GM12878 (cell line): ENCODE data around the gene LEUTX. TPM values are rescaled to one million over a fixed set of nuclear protein-coding genes. Genes with fewer than 3 reads are reported as not detected.
A peak's percentile ranks its signal among the peaks of the same experiment; 100 is the strongest.

Experiments used
- CEBPZ ChIP-seq: fragments of 150-350 bp; IDR thresholded peaks from 2 replicates; pipeline ENCODE4 v1.6.1; 2016; ENCODE audit warnings: low read depth, low read length
- FOXM1 ChIP-seq: IDR thresholded peaks from 2 replicates; pipeline ENCODE4 v1.6.1; 2012; ENCODE audit warnings: low read depth, mild to moderate bottlenecking, inconsistent platforms, low read length, moderate library complexity
- GABPA ChIP-seq: IDR thresholded peaks from 2 replicates; pipeline ENCODE4 v1.6.1; 2014; ENCODE audit warnings: antibody characterized with exemption, low read depth, mild to moderate bottlenecking, inconsistent platforms
- NBN ChIP-seq: fragments of 450-650 bp; IDR thresholded peaks from 2 replicates; pipeline ENCODE4 v1.6.1; 2016
- NR2F1 ChIP-seq: fragments of 450-650 bp; conservative IDR thresholded peaks from 2 replicates; pipeline ENCODE4 v1.6.1; 2017; ENCODE audit warnings: mild to moderate bottlenecking
- PBX3 ChIP-seq: IDR thresholded peaks from 2 replicates; pipeline ENCODE4 v1.6.1; 2011; ENCODE audit warnings: mild to moderate bottlenecking, low read depth, low read length, moderate library complexity; ENCODE audit not compliant: insufficient replicate concordance
- PKNOX1 ChIP-seq: fragments of 450-650 bp; IDR thresholded peaks from 2 replicates; pipeline ENCODE4 v1.6.1; 2016; ENCODE audit warnings: mild to moderate bottlenecking
- PRDM15 ChIP-seq: fragments of 450-650 bp; formaldehyde crosslinking; IDR thresholded peaks from 2 replicates; pipeline ENCODE4 v1.4.0; 2020; ENCODE audit warnings: mild to moderate bottlenecking, moderate library complexity
- SMC3 ChIP-seq: IDR thresholded peaks from 2 replicates; pipeline ENCODE4 v1.6.1; 2011; ENCODE audit warnings: low read length, improper control_type of control experiment, borderline replicate concordance
- SPI1 ChIP-seq: IDR thresholded peaks from 2 replicates; pipeline ENCODE4 v1.6.1; 2011; ENCODE audit warnings: low read depth, mild to moderate bottlenecking, low read length, moderate library complexity, borderline replicate concordance; ENCODE audit not compliant: insufficient read depth
- STAT3 ChIP-seq: IDR thresholded peaks from 2 replicates; pipeline ENCODE4 v1.6.1; 2011; ENCODE audit warnings: low read depth, low read length, improper control_type of control experiment
- ZNF622 ChIP-seq: fragments of 450-650 bp; IDR thresholded peaks from 2 replicates; pipeline ENCODE4 v1.6.1; 2017; ENCODE audit warnings: mild to moderate bottlenecking, inconsistent platforms
- ZSCAN29 ChIP-seq: fragments of 450-650 bp; IDR thresholded peaks from 2 replicates; pipeline ENCODE4 v1.6.1; 2017; ENCODE audit warnings: mild to moderate bottlenecking, moderate library complexity
- ZZZ3 ChIP-seq: IDR thresholded peaks from 2 replicates; pipeline ENCODE4 v1.6.1; 2011; ENCODE audit warnings: low read depth; ENCODE audit not compliant: control insufficient read depth, insufficient read length
- polyA plus RNA-seq, 11 experiments: library from polyadenylated mRNA; depleted of rRNA in 4 of 11; unstranded in 6 of 11; stranded (reverse) in 5 of 11; fragments of >200 nt; fragmentation: Nextera tagmentation in 4 of 11; fragmentation: Illumina TruSeq in 1 of 11; extraction: Ambion mirVana in 4 of 11; extraction: Trizol in 1 of 11; gene quantifications; 1 replicate in 1 of 11; 2 replicates in 10 of 11; pipeline versions ENCODE4 v1.2.1 to v1.2.3, GENCODE V29; 2011 to 2016; ENCODE audit warnings: inconsistent platforms in 2 of 11, missing spikeins in 2 of 11, low read depth in 1 of 11
- total RNA-seq, 4 experiments: library from RNA; depleted of rRNA in 3 of 4; stranded (reverse); fragments of >200 nt in 3 of 4; fragmentation: Illumina TruSeq in 1 of 4; extraction: Trizol in 1 of 4; gene quantifications; 2 replicates each; pipeline versions ENCODE4 v1.2.1 to v1.2.3, GENCODE V29; 2013 to 2021
- TF ChIP-seq, protein P1 (sequence below): fragments of 450-650 bp; IDR thresholded peaks from 2 replicates; pipeline ENCODE4 v1.6.1; 2016; ENCODE audit warnings: mild to moderate bottlenecking
- TF ChIP-seq, protein P2 (sequence below), 3 experiments: IDR thresholded peaks in 2 of 3; conservative IDR thresholded peaks in 1 of 3; 2 replicates each; pipeline ENCODE4 v1.5.1; 2011; ENCODE audit warnings: low read depth in 3 of 3, low read length in 3 of 3, mild to moderate bottlenecking in 3 of 3, control low read depth in 2 of 3, moderate library complexity in 2 of 3, inconsistent platforms in 1 of 3, mixed read lengths in 1 of 3; ENCODE audit not compliant: control insufficient read depth in 2 of 3, insufficient read depth in 1 of 3; ENCODE audit errors: extremely low read depth in 1 of 3

Gene LEUTX
- total and polyA plus RNA-seq, 10 of the 15 experiments (the other 5 are each of a cell fraction or from before 2014, with no cell fraction given), result 0.29 to 0.46 (median 0.40) TPM; not detected in 4

DNA sequence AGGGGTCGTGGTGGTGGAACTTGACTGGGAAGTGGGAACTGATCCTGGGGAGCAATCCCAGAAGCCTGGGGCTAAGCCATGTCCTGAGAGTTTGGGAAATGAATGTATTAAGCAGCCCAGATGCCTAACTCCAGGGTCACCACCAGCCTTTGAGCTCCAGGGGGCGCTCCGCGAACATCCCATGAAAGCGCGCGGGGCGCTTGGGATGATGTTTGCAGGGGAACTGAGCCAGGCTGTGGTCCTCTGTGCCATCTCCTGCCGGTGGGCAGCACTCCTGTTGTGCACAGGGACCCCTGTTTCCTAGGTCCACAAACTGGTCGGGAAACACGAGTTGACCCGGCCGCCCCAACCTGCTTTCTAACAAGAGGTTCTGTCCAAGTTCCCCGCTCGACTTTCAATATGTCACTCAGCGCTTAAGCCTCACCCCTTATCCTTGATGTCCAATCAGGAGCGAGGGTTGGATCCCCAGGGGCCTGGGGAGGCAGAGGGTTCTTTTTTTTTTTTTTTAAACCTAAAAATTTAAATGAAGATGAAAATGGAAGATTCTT, 14.4 kb downstream of the LEUTX start (continued):
- 0 out of 2 replicates have a peak, but pooled peaks have one; percentile 32 for TF ChIP-seq SPI1
- 0 out of 2 replicates have a peak, but pooled peaks have one; percentile 40 for TF ChIP-seq FOXM1
- TF ChIP-seq NR2F1, result no peak
- TF ChIP-seq, protein P1, sequence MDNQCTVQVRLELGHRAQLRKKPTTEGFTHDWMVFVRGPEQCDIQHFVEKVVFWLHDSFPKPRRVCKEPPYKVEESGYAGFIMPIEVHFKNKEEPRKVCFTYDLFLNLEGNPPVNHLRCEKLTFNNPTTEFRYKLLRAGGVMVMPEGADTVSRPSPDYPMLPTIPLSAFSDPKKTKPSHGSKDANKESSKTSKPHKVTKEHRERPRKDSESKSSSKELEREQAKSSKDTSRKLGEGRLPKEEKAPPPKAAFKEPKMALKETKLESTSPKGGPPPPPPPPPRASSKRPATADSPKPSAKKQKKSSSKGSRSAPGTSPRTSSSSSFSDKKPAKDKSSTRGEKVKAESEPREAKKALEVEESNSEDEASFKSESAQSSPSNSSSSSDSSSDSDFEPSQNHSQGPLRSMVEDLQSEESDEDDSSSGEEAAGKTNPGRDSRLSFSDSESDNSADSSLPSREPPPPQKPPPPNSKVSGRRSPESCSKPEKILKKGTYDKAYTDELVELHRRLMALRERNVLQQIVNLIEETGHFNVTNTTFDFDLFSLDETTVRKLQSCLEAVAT, result 0 out of 2 replicates have a peak, but pooled peaks have one; percentile 51
- no peak for TF ChIP-seq ZSCAN29
- peak; percentile 71; the same call in 1 of the 2 replicates for TF ChIP-seq NBN
- TF ChIP-seq, protein P2, sequence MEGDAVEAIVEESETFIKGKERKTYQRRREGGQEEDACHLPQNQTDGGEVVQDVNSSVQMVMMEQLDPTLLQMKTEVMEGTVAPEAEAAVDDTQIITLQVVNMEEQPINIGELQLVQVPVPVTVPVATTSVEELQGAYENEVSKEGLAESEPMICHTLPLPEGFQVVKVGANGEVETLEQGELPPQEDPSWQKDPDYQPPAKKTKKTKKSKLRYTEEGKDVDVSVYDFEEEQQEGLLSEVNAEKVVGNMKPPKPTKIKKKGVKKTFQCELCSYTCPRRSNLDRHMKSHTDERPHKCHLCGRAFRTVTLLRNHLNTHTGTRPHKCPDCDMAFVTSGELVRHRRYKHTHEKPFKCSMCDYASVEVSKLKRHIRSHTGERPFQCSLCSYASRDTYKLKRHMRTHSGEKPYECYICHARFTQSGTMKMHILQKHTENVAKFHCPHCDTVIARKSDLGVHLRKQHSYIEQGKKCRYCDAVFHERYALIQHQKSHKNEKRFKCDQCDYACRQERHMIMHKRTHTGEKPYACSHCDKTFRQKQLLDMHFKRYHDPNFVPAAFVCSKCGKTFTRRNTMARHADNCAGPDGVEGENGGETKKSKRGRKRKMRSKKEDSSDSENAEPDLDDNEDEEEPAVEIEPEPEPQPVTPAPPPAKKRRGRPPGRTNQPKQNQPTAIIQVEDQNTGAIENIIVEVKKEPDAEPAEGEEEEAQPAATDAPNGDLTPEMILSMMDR (IDR thresholded peaks at IDR 0.05 in 2 of 3, conservative IDR thresholded peaks at IDR 0.05 in 1 of 3; ENCODE audit: control insufficient read depth in 2 of 3, extremely low read depth in 1 of 3, insufficient read depth in 1 of 3, low read depth in 3 of 3, low read length in 3 of 3), result peak; percentile 91 to 96 (median 94)
- no peak for TF ChIP-seq GABPA
- no peak for TF ChIP-seq ZNF622
- peak; percentile 97 for TF ChIP-seq PKNOX1
- no peak for TF ChIP-seq CEBPZ
- TF ChIP-seq SMC3, result peak; percentile 96
- TF ChIP-seq STAT3, result no peak
- TF ChIP-seq PRDM15 (CRISPR knock-in tag), result no peak
- no peak for TF ChIP-seq ZZZ3
- peak; percentile 89 for TF ChIP-seq PBX3
